ENCODE data around the gene GAL3ST1. TPM values are rescaled to one million over a fixed set of nuclear protein-coding genes. Genes with fewer than 3 reads are reported as not detected.

Gene GAL3ST1
- polyA plus RNA-seq, 1 of the 3 experiments (the other 2 are of a cell fraction), result not detected

GRCh38 chr22:30582051-30582450, 7.6 kb upstream of the GAL3ST1 start:
- Histone ChIP-seq H3K27me3 (ENCODE audit: insufficient read depth) (no peaks in the 10 kb centered on the region), H3K4me3 (ENCODE audit: low read depth in 2 of 2, low read length in 1 of 2) (no peak overlapping the region), H4K20me1 (ENCODE audit: insufficient read depth) (no peaks in the 10 kb centered on the region), H2AFZ (ENCODE audit: low read depth) (no peak overlapping the region), H3K9ac (no peak overlapping the region), H3K4me2 (no peak overlapping the region), H3K27ac (ENCODE audit: low read depth in 2 of 2, low read length in 1 of 2) (no peak overlapping the region), H3K9me3 (no peaks in the 10 kb centered on the region), H3K79me2 (ENCODE audit: insufficient read depth) (peaks cover 4% of the 10 kb centered on the region), H3K4me1 (ENCODE audit: control insufficient read depth in 1 of 2, insufficient read depth in 2 of 2, low read depth in 1 of 2, low read length in 1 of 2) (no peaks in the 10 kb centered on the region), H3K36me3 (replicated peaks in 1 of 2; ENCODE audit: control insufficient read depth in 1 of 2, insufficient read depth in 2 of 2, low read length in 1 of 2) (peaks cover 17 to 91% of the 10 kb centered on the region in 2 experiments), H3F3A (replicated peaks; ENCODE audit: insufficient read depth) (peaks cover 3% of the 10 kb centered on the region), H3K9me2 (no peaks in the 10 kb centered on the region)
- 86% methylated on average over 1 of the region's 6 CpGs for WGBS (ENCODE audit: low lambda C conversion rate)
- no peak for TF ChIP-seq RFX5 (IDR thresholded peaks at IDR 0.05; ENCODE audit: low read length)
- no peak for TF ChIP-seq IRF3 (IDR thresholded peaks at IDR 0.05; ENCODE audit: low read depth, low read length)
- no peak for TF ChIP-seq TCF12 (IDR thresholded peaks at IDR 0.05)
- TF ChIP-seq SIN3A (IDR thresholded peaks at IDR 0.05; ENCODE audit: borderline replicate concordance, low read depth, low read length), result no peak
- TF ChIP-seq REST (IDR thresholded peaks at IDR 0.05; ENCODE audit: low read depth, low read length), result no peak
- no peak for TF ChIP-seq TEAD4 (IDR thresholded peaks at IDR 0.05; ENCODE audit: borderline replicate concordance, insufficient read depth)
- no peak for TF ChIP-seq JUND (IDR thresholded peaks at IDR 0.05)
- no peak for TF ChIP-seq NRF1 (IDR thresholded peaks at IDR 0.05; ENCODE audit: low read depth, low read length)
- TF ChIP-seq ELF1 (IDR thresholded peaks at IDR 0.05), result no peak
- TF ChIP-seq RAD21 (IDR thresholded peaks at IDR 0.05; ENCODE audit: low read length), result no peak
- TF ChIP-seq FOXJ3 (CRISPR knock-in tag; IDR thresholded peaks at IDR 0.05), result no peak
- no peak for DNase-seq
- CTCF ChIA-PET, result no interaction called here
- POLR2A ChIA-PET, result interaction anchor here (1.0 kb wide), 1 partner anchor 10 kb away, joined by 3 read pairs; the partner anchor contains the start of gene PES1

- ChIA-PET POLR2A (no interaction called here), CTCF (no interaction called here)
- H3K27ac ChIP-seq (ENCODE audit: low read depth in 2 of 2, low read length in 1 of 2), result no peak overlapping the region
- peaks cover 0 to 10% of the 10 kb centered on the region in 2 experiments; a peak in 1 of 4 replicates for H3K4me1 ChIP-seq (ENCODE audit: control insufficient read depth in 1 of 2, insufficient read depth in 2 of 2, low read depth in 1 of 2, low read length in 1 of 2)
- H2AFZ ChIP-seq (ENCODE audit: low read depth), result no peak overlapping the region
- no peaks in the 10 kb centered on the region for H4K20me1 ChIP-seq (ENCODE audit: insufficient read depth)
- H3K9me3 ChIP-seq, result no peaks in the 10 kb centered on the region
- WGBS (ENCODE audit: low lambda C conversion rate), result 83% methylated on average over 4 of the region's 6 CpGs
- peaks cover 5 to 91% of the 10 kb centered on the region in 2 experiments for H3K36me3 ChIP-seq (replicated peaks in 1 of 2; ENCODE audit: control insufficient read depth in 1 of 2, insufficient read depth in 2 of 2, low read length in 1 of 2)
- no peaks in the 10 kb centered on the region for H3K27me3 ChIP-seq (ENCODE audit: insufficient read depth)
- TF ChIP-seq EP300 (IDR thresholded peaks at IDR 0.05; ENCODE audit: borderline replicate concordance in 1 of 2, low read depth in 1 of 2, low read length in 1 of 2) (no peak), JUND (IDR thresholded peaks at IDR 0.05) (no peak), IRF3 (IDR thresholded peaks at IDR 0.05; ENCODE audit: low read depth, low read length) (no peak), REST (IDR thresholded peaks at IDR 0.05; ENCODE audit: low read depth, low read length) (no peak), NFIC (IDR thresholded peaks at IDR 0.05; ENCODE audit: borderline replicate concordance) (no peak), MEF2A (IDR thresholded peaks at IDR 0.05; ENCODE audit: borderline replicate concordance, low read depth) (no peak), RXRA (IDR thresholded peaks at IDR 0.05; ENCODE audit: borderline replicate concordance, low read depth) (no peak), USF1 (IDR thresholded peaks at IDR 0.05; ENCODE audit: borderline replicate concordance, low read depth) (no peak), NRF1 (IDR thresholded peaks at IDR 0.05; ENCODE audit: low read depth, low read length) (no peak), POLR2AphosphoS5 (IDR thresholded peaks at IDR 0.05; ENCODE audit: low read depth, low read length) (no peak), SIN3A (IDR thresholded peaks at IDR 0.05; ENCODE audit: borderline replicate concordance, low read depth, low read length) (no peak)
- H3K4me2 ChIP-seq, result no peak overlapping the region
- no peaks in the 10 kb centered on the region; the same call in 1 of the 2 replicates for H3K79me2 ChIP-seq (ENCODE audit: insufficient read depth)
- no peak overlapping the region for H3K4me3 ChIP-seq (ENCODE audit: low read depth in 2 of 2, low read length in 1 of 2)
- no peaks in the 10 kb centered on the region for H3K9me2 ChIP-seq
- H3K9ac ChIP-seq, result no peak overlapping the region
- DNase-seq, result no peak
- H3F3A ChIP-seq (replicated peaks; ENCODE audit: insufficient read depth), result peaks cover 4% of the 10 kb centered on the region
Observed at GRCh38 chr22:30580896-30581295, 6.4 kb upstream of the GAL3ST1 start.
